Activated CD4-positive, alpha-beta memory T cell treated with anti-CD3 and anti-CD28 coated beads for 36 hours (primary cell): Measurements from ENCODE around the gene SH2D3A. TPM values are rescaled to one million over a fixed set of nuclear protein-coding genes. Genes with fewer than 3 reads are reported as not detected.
"Not testable (repeated sequence)": the region's sequence is repeated elsewhere in the genome, so short reads cannot be mapped to it uniquely, and the experiment has no call there.

ENCODE experiments used
- CTCF ChIA-PET: fragments of 350-600 bp; sonication (Branson Sonifier 250); formaldehyde crosslinking; loops from one replicate; lab custom pipeline; 2021; ENCODE audit warnings: antibody characterized with exemption, inconsistent platforms; lab: Charles Lee
- POLR2A ChIA-PET: fragments of 350-600 bp; sonication (Branson Sonifier 250); formaldehyde crosslinking; loops from one replicate; lab custom pipeline; 2021; ENCODE audit warnings: antibody characterized with exemption; lab: Charles Lee
- DNase-seq: peaks from one replicate; pipeline ENCODE4 v3.0.0-alpha.2; 2020
- H3K27ac Mint-ChIP-seq: one replicate; pipeline ENCODE4 v1.8.0; 2021; ENCODE audit warnings: mixed read lengths
- H3K27me3 Mint-ChIP-seq: one replicate; pipeline ENCODE4 v1.8.0; 2021; ENCODE audit warnings: mixed read lengths
- H3K36me3 Mint-ChIP-seq: one replicate; pipeline ENCODE4 v1.8.0; 2021; ENCODE audit warnings: mixed read lengths
- H3K4me1 Mint-ChIP-seq: one replicate; pipeline ENCODE4 v1.8.0; 2021; ENCODE audit warnings: low read depth, mixed read lengths
- H3K4me3 Mint-ChIP-seq: one replicate; pipeline ENCODE4 v1.8.0; 2021; ENCODE audit warnings: mild to moderate bottlenecking, mixed read lengths
- H3K9me3 Mint-ChIP-seq: one replicate; pipeline ENCODE4 v1.8.0; 2021; ENCODE audit warnings: mixed read lengths
- intact Hi-C: fragments of 100-400 bp; cut with micrococcal nuclease; formaldehyde crosslinking; loops from one replicate; pipeline ENCODE4 v1.15.1; 2023
- total RNA-seq, 2 experiments: library from RNA; stranded (reverse); gene quantifications; one replicate each; pipeline ENCODE4 v1.2.3, GENCODE V29; 2021

SH2D3A gene
- total RNA-seq, 2 experiments from 2014 or later, result 17.1 to 18.2 TPM

- no peaks in the 10 kb centered on the region for H3K27me3 Mint-ChIP-seq
- peaks cover 18% of the 10 kb centered on the region for H3K36me3 Mint-ChIP-seq
- peaks cover 17% of the 10 kb centered on the region for H3K4me1 Mint-ChIP-seq
- H3K9me3 Mint-ChIP-seq, result no peaks in the 10 kb centered on the region
- ChIA-PET POLR2A (interaction anchor here (0.6 to 1.8 kb wide), 2 partner anchors 12 to 1534 kb away, joined by 3 to 7 read pairs; partner anchors contain the start of gene VAV1), CTCF (interaction anchor here (0.7 kb wide), 1 partner anchor 23 kb away, joined by 3 read pairs; no protein-coding TSS in a partner anchor)
- intact Hi-C loops, result no loop called here
- no peak overlapping the region for H3K27ac Mint-ChIP-seq
- no peak overlapping the region for H3K4me3 Mint-ChIP-seq
- peak; percentile 47 for DNase-seq
Observed at GRCh38 chr19:6761053-6761676, 6.1 kb downstream of the SH2D3A start.

- H3K36me3 Mint-ChIP-seq, result peaks cover 18% of the 10 kb centered on the region
- peaks cover 12% of the 10 kb centered on the region for H3K4me1 Mint-ChIP-seq
- no peak for DNase-seq
- H3K9me3 Mint-ChIP-seq, result no peaks in the 10 kb centered on the region
- CTCF ChIA-PET, result interaction anchor here (0.7 kb wide), 1 partner anchor 22 kb away, joined by 3 read pairs; no protein-coding TSS in a partner anchor
- H3K27ac Mint-ChIP-seq, result no peak overlapping the region
- intact Hi-C loops, result no loop called here
- no peak overlapping the region for H3K4me3 Mint-ChIP-seq
- H3K27me3 Mint-ChIP-seq, result no peaks in the 10 kb centered on the region
- POLR2A ChIA-PET, result interaction anchor here (0.6 to 1.8 kb wide), 2 partner anchors 12 to 1535 kb away, joined by 3 to 7 read pairs; partner anchors contain the start of gene VAV1
Observed at GRCh38 chr19:6760606-6761005, 6.6 kb downstream of the SH2D3A start.

GRCh38 chr19:6754653-6755463 lies 12.4 kb downstream of the SH2D3A start:
- peaks cover 46% of the 10 kb centered on the region for H3K36me3 Mint-ChIP-seq
- H3K4me1 Mint-ChIP-seq, result peaks cover 16% of the 10 kb centered on the region
- no peak overlapping the region for H3K27ac Mint-ChIP-seq
- H3K9me3 Mint-ChIP-seq, result no peaks in the 10 kb centered on the region
- H3K4me3 Mint-ChIP-seq, result no peak overlapping the region
- no peaks in the 10 kb centered on the region for H3K27me3 Mint-ChIP-seq
- intact Hi-C loops, result no loop called here
- no peak for DNase-seq
- POLR2A ChIA-PET, result no interaction called here
- CTCF ChIA-PET, result interaction anchor here (0.7 to 1.7 kb wide), 3 partner anchors 107 to 238 kb away, joined by 4 to 10 read pairs (median 5); no protein-coding TSS in a partner anchor

- H3K36me3 Mint-ChIP-seq, result peaks cover 45% of the 10 kb centered on the region
- CTCF ChIA-PET, result interaction anchor here (1.0 to 1.7 kb wide), 2 partner anchors 14 to 109 kb away, joined by 3 to 10 read pairs; no protein-coding TSS in a partner anchor
- no peaks in the 10 kb centered on the region for H3K27me3 Mint-ChIP-seq
- POLR2A ChIA-PET, result no interaction called here
- DNase-seq, result no peak
- H3K4me3 Mint-ChIP-seq, result no peak overlapping the region
- peaks cover 16% of the 10 kb centered on the region for H3K4me1 Mint-ChIP-seq
- H3K9me3 Mint-ChIP-seq, result no peaks in the 10 kb centered on the region
- intact Hi-C loops, result no loop called here
- no peak overlapping the region for H3K27ac Mint-ChIP-seq
Observed at GRCh38 chr19:6754136-6754535, 13.1 kb downstream of the SH2D3A start.

- POLR2A ChIA-PET, result no interaction called here
- CTCF ChIA-PET, result interaction anchor here (0.6 to 1.7 kb wide), 6 partner anchors 10 to 237 kb away, joined by 3 to 10 read pairs (median 3); no protein-coding TSS in a partner anchor
- H3K36me3 Mint-ChIP-seq, result peaks cover 41% of the 10 kb centered on the region
Observed at GRCh38 chr19:6753178-6754031, 13.8 kb downstream of the SH2D3A start.

GRCh38 chr19:6752256-6753177 lies 14.7 kb downstream of the SH2D3A start:
- H3K4me3 Mint-ChIP-seq, result no peak overlapping the region

More at GRCh38 chr19:6753178-6754031, 13.8 kb downstream of the SH2D3A start:
- DNase-seq, result peak; percentile 88
- no peaks in the 10 kb centered on the region for H3K9me3 Mint-ChIP-seq
- no peaks in the 10 kb centered on the region for H3K27me3 Mint-ChIP-seq
- peak overlapping the region; percentile 67 for H3K27ac Mint-ChIP-seq
- peak overlapping the region; percentile 68 for H3K4me3 Mint-ChIP-seq
- peaks cover 13% of the 10 kb centered on the region for H3K4me1 Mint-ChIP-seq
- intact Hi-C loops, result loop anchor here (1.0 kb wide), 1 partner anchor 14 kb away; the partner anchor contains the start of gene SH2D3A

GRCh38 chr19:6751189-6751588 lies 16.0 kb downstream of the SH2D3A start:
- Mint-ChIP-seq H3K4me3 (no peak overlapping the region), H3K27ac (no peak overlapping the region), H3K9me3 (no peaks in the 10 kb centered on the region), H3K27me3 (no peaks in the 10 kb centered on the region), H3K36me3 (peaks cover 48% of the 10 kb centered on the region), H3K4me1 (peaks cover 11% of the 10 kb centered on the region)
- ChIA-PET POLR2A (no interaction called here), CTCF (interaction anchor here (1.2 kb wide), 1 partner anchor 21 kb away, joined by 3 read pairs; the partner anchor contains the start of gene VAV1)
- no peak for DNase-seq
- intact Hi-C loops, result no loop called here

More at GRCh38 chr19:6752256-6753177, 14.7 kb downstream of the SH2D3A start:
- Mint-ChIP-seq H3K36me3 (peaks cover 44% of the 10 kb centered on the region), H3K4me1 (peaks cover 11% of the 10 kb centered on the region), H3K9me3 (no peaks in the 10 kb centered on the region), H3K27ac (no peak overlapping the region), H3K27me3 (no peaks in the 10 kb centered on the region)
- intact Hi-C loops, result loop anchor here (1.0 kb wide), 1 partner anchor 15 kb away; the partner anchor contains the start of gene SH2D3A
- no peak for DNase-seq
- ChIA-PET POLR2A (no interaction called here), CTCF (interaction anchor here (0.6 to 1.7 kb wide), 5 partner anchors 39 to 236 kb away, joined by 3 to 10 read pairs (median 3); no protein-coding TSS in a partner anchor)

- POLR2A ChIA-PET, result no interaction called here
- no peak for DNase-seq
- Mint-ChIP-seq H3K36me3 (peaks cover 53% of the 10 kb centered on the region), H3K9me3 (no peaks in the 10 kb centered on the region), H3K27me3 (no peaks in the 10 kb centered on the region), H3K27ac (no peak overlapping the region), H3K4me1 (peaks cover 11% of the 10 kb centered on the region), H3K4me3 (no peak overlapping the region)
- intact Hi-C loops, result no loop called here
- CTCF ChIA-PET, result interaction anchor here (0.6 to 1.2 kb wide), 2 partner anchors 23 to 119 kb away, joined by 3 read pairs; partner anchors contain the start of gene VAV1
Observed at GRCh38 chr19:6750062-6750461, 17.2 kb downstream of the SH2D3A start.

GRCh38 chr19:6748543-6748942 lies 18.7 kb downstream of the SH2D3A start:
- H3K4me1 Mint-ChIP-seq, POLR2A ChIA-PET, intact Hi-C loops, H3K9me3 Mint-ChIP-seq, DNase-seq, H3K27ac Mint-ChIP-seq, H3K4me3 Mint-ChIP-seq, H3K27me3 Mint-ChIP-seq: not testable (repeated sequence)
- peaks cover 51% of the 10 kb centered on the region for H3K36me3 Mint-ChIP-seq
- CTCF ChIA-PET, result interaction anchor here (1.6 kb wide), 1 partner anchor 10 kb away, joined by 5 read pairs; no protein-coding TSS in a partner anchor

GRCh38 chr19:6745965-6746364 lies 21.3 kb downstream of the SH2D3A start:
- Mint-ChIP-seq H3K4me3 (no peak overlapping the region), H3K36me3 (peaks cover 50% of the 10 kb centered on the region), H3K27ac (no peak overlapping the region), H3K27me3 (no peaks in the 10 kb centered on the region), H3K9me3 (no peaks in the 10 kb centered on the region), H3K4me1 (peaks cover 9% of the 10 kb centered on the region)
- no peak for DNase-seq
- intact Hi-C loops, result no loop called here
- POLR2A ChIA-PET, result no interaction called here
- CTCF ChIA-PET, result interaction anchor here (1.0 kb wide), 1 partner anchor 114 kb away, joined by 4 read pairs; no protein-coding TSS in a partner anchor
